HEK293 (cell line): ENCODE data around the gene ZNF821.

ENCODE experiments used
- SP2 ChIP-seq: fragments of 450-650 bp; formaldehyde crosslinking; IDR thresholded peaks from 2 replicates; pipeline ENCODE4 v1.5.1; 2016; ENCODE audit warnings: missing biosample characterization, missing genetic modification characterization
- ZNF324 ChIP-seq: fragments of 450-650 bp; formaldehyde crosslinking; IDR thresholded peaks from 2 replicates; pipeline ENCODE4 v1.5.1; 2016; ENCODE audit warnings: missing biosample characterization, missing genetic modification characterization
- ZNF571 ChIP-seq: fragments of 450-650 bp; formaldehyde crosslinking; IDR thresholded peaks from 2 replicates; pipeline ENCODE4 v1.5.0; 2017; ENCODE audit warnings: missing biosample characterization, missing genetic modification characterization
- TF ChIP-seq, protein P1 (sequence below): fragments of 450-650 bp; formaldehyde crosslinking; IDR thresholded peaks from 2 replicates; pipeline ENCODE4 v1.5.1; 2016; ENCODE audit warnings: missing biosample characterization, missing genetic modification characterization

DNA sequence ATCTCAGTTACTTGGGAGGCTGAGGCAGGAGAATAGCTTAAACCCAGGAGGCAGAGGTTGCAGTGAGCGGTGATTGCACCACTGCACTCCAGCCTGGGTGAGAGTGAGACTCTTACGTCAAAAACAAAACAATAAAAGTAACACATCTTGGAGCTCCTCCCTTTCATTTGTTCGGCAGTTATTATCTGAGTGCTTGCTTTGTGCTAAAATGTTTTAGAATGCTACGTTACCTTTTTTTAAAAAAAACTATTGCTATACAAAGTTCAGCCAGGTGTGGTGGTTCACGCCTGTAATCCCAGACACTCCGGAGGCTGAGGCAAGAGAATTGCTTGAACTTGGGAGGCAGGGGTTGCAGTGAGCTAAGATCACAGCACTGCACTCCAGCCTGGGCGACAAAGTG, 27.1 kb upstream of the ZNF821 start:
- TF ChIP-seq, protein P1, sequence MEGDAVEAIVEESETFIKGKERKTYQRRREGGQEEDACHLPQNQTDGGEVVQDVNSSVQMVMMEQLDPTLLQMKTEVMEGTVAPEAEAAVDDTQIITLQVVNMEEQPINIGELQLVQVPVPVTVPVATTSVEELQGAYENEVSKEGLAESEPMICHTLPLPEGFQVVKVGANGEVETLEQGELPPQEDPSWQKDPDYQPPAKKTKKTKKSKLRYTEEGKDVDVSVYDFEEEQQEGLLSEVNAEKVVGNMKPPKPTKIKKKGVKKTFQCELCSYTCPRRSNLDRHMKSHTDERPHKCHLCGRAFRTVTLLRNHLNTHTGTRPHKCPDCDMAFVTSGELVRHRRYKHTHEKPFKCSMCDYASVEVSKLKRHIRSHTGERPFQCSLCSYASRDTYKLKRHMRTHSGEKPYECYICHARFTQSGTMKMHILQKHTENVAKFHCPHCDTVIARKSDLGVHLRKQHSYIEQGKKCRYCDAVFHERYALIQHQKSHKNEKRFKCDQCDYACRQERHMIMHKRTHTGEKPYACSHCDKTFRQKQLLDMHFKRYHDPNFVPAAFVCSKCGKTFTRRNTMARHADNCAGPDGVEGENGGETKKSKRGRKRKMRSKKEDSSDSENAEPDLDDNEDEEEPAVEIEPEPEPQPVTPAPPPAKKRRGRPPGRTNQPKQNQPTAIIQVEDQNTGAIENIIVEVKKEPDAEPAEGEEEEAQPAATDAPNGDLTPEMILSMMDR (tag by site-specific recombination): no peak
- TF ChIP-seq ZNF571 (tag by site-specific recombination): no peak
- TF ChIP-seq ZNF324: no peak
- TF ChIP-seq SP2 (tag by site-specific recombination): no peak
